ENCODE data around the gene ANAPC5. TPM values are rescaled to one million over a fixed set of nuclear protein-coding genes. Genes with fewer than 3 reads are reported as not detected.

Gene ANAPC5
- polyA plus RNA-seq, 1 donor: 113 TPM

Other genes starting within 250 kb of the ANAPC5 start
- 2.5 TPM for gene P2RX7, start 219.5 kb downstream of the ANAPC5 start, polyA plus RNA-seq (ENCODE audit: insufficient read length)
- 11.9 TPM for gene P2RX4, start 142.3 kb downstream of the ANAPC5 start, polyA plus RNA-seq (ENCODE audit: insufficient read length)
- gene CAMKK2, start 55.7 kb downstream of the ANAPC5 start, polyA plus RNA-seq (ENCODE audit: insufficient read length): 20.7 TPM
- gene RNF34, start 47.7 kb upstream of the ANAPC5 start, polyA plus RNA-seq (ENCODE audit: insufficient read length): 27.6 TPM
- gene KDM2B, start 228.6 kb upstream of the ANAPC5 start, polyA plus RNA-seq (ENCODE audit: insufficient read length): 23.1 TPM

Data from hindlimb muscle (tissue), 1 donor.